Heart left ventricle (tissue), 16 donors: ENCODE measurements around the gene SMO. TPM values are rescaled to one million over a fixed set of nuclear protein-coding genes. Genes with fewer than 3 reads are reported as not detected.

Experiments used
- ATAC-seq, 4 donors: fragments of 200-7000 bp; cut with Tn5 transposase; one replicate each; pipeline ENCODE4 v1.9.1; 2020 to 2022; ENCODE audit warnings: moderate library complexity in 4 of 4, mild to moderate bottlenecking in 3 of 4, moderate number of reproducible peaks in 1 of 4
- DNase-seq, 5 donors: peaks; one replicate each; pipeline ENCODE4 v3.0.0-alpha.2; 2020
- H3K27ac ChIP-seq, 12 donors: fragments of 200-600 bp; sonication (generic) in 4 of 12; one replicate each; pipeline versions ENCODE4 v1.5.0 to v1.8.0; 2016 to 2022; ENCODE audit warnings: mild to moderate bottlenecking in 2 of 12
- H3K27me3 ChIP-seq, 9 donors: fragments of 200-600 bp; sonication (generic) in 2 of 9; one replicate each; pipeline versions ENCODE4 v1.5.1 to v1.8.0; 2016 to 2022; ENCODE audit warnings: mild to moderate bottlenecking in 3 of 9
- H3K36me3 ChIP-seq, 9 donors: fragments of 200-600 bp; sonication (generic) in 2 of 9; one replicate each; pipeline versions ENCODE4 v1.5.0 to v1.8.0; 2018 to 2022; ENCODE audit warnings: mild to moderate bottlenecking in 2 of 9
- H3K4me1 ChIP-seq, 12 donors: fragments of 200-600 bp; sonication (generic) in 4 of 12; one replicate each; pipeline versions ENCODE4 v1.5.0 to v1.8.0; 2016 to 2022; ENCODE audit warnings: mild to moderate bottlenecking in 3 of 12
- H3K4me3 ChIP-seq, 12 donors: fragments of 200-600 bp; sonication (generic) in 4 of 12; one replicate each; pipeline versions ENCODE4 v1.5.0 to v1.8.0; 2017 to 2022; ENCODE audit warnings: mild to moderate bottlenecking in 9 of 12, moderate library complexity in 4 of 12
- H3K9me3 ChIP-seq, 12 donors: fragments of 200-600 bp; sonication (generic) in 4 of 12; one replicate each; pipeline versions ENCODE4 v1.5.0 to v1.8.0; 2016 to 2022; ENCODE audit warnings: mild to moderate bottlenecking in 1 of 12
- POLR2A ChIP-seq, 2 donors: fragments of 450-650 bp; IDR thresholded peaks; one replicate each; pipeline ENCODE4 v1.6.1; 2017; ENCODE audit warnings: antibody characterized with exemption in 2 of 2, mild to moderate bottlenecking in 2 of 2, moderate library complexity in 2 of 2
- WGBS, 4 donors: extraction: QIAGEN DNeasy Blood & Tissue Kit in 2 of 4; methylation state at CpG; one replicate each; pipeline versions ENCODE4 v1.1.5 to v1.1.7; 2013 to 2018; 5-methylcytosine and 5-hydroxymethylcytosine counted together
- intact Hi-C, 10 donors: fragments of 100-400 bp; cut with DNase I; formaldehyde crosslinking; loops; one replicate each; pipeline versions ENCODE4 v1.11.1 to v1.14.2; 2022
- polyA plus RNA-seq, 2 donors: library from polyadenylated mRNA; stranded (reverse); fragments of 200-250 nt; gene quantifications; one replicate each; pipeline ENCODE4 v1.2.3, GENCODE V29; 2013
- total RNA-seq, 9 donors: library from RNA; depleted of rRNA in 2 of 9; stranded (reverse); fragments of >200 nt in 2 of 9; fragmentation: NEBNext Ultra II Directional in 3 of 9; extraction: Animal tissue kit (Norgen Biotek cat#: 25700) in 3 of 9; gene quantifications; one replicate each; pipeline versions ENCODE4 v1.1.0 to v1.2.4, GENCODE V29; 2016 to 2023
- TF ChIP-seq, protein P1 (sequence below), 12 donors: fragments of 200-600 bp; sonication (generic) in 4 of 12; IDR thresholded peaks; one replicate each; pipeline versions ENCODE4 v1.5.0 to v1.8.0; 2018 to 2022; ENCODE audit warnings: antibody characterized with exemption in 12 of 12, mild to moderate bottlenecking in 5 of 12
- donor health status: ischemic (EF 13 %, LVEDD 7.1; RV severe dilation, severe dysfunction).
- donor health status: healthy with polysubstance abuse.
- donor health status: DM: no; HTN: yes; CAD: no.
- donor health status: DM: no; HTN: no; CAD: no.
- donor health status: ischemic (EF 25% LVEDD 6.9; RV normal size, moderate dysfunction).
- donor health status: ischemic (EF 25% LVEDD 5.7; RV mildly dilated, moderate dysfunction).
- donor health status: healthy.
- donor health status: DM: yes; HTN: yes; CAD: no.
- donor health status: ischemic (EF 35%, LVEDD 5.7; RV mildly dilated, moderate dysfunction).
- donor health status: nonischemic (EF 11% LVEDD 7.7; RV severe dilation, severe dysfunction).
- donor health status: DM: yes; HTN: yes; CAD: no.
- donor health status: PGD.
- donor health status: ischemic (EF 29% LVEDD 5.4; RV normal size, mild dysfunction).
- donor health status: nonischemic (EF 23%, LVEDD 6.1; RV moderate dilation, normal function).

The SMO gene
- total and polyA plus RNA-seq, 11 donors, result 1.7 to 7.3 (median 3.9) TPM

DNA sequence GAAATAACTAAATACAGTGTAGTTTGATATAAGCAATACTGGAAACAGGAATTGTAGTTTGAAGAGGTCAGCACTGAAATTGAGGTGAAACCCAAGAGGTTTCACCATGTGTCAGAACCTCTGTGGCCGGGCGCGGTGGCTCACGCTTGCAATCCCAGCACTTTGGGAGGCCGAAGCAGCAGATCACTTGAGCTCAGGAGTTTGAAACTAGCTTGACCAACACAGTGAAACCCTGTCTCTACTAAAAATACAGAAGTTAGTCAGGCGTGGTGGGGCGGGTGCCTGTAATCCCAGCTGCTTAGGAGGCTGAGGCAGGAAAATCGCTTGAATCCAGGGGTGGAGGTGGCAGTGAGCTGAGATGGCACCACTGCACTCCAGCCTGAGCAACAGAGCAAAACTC lies 50.1 kb downstream of the SMO start:
- no peak for TF ChIP-seq POLR2A (IDR thresholded peaks at IDR 0.05)
- TF ChIP-seq, protein P1, sequence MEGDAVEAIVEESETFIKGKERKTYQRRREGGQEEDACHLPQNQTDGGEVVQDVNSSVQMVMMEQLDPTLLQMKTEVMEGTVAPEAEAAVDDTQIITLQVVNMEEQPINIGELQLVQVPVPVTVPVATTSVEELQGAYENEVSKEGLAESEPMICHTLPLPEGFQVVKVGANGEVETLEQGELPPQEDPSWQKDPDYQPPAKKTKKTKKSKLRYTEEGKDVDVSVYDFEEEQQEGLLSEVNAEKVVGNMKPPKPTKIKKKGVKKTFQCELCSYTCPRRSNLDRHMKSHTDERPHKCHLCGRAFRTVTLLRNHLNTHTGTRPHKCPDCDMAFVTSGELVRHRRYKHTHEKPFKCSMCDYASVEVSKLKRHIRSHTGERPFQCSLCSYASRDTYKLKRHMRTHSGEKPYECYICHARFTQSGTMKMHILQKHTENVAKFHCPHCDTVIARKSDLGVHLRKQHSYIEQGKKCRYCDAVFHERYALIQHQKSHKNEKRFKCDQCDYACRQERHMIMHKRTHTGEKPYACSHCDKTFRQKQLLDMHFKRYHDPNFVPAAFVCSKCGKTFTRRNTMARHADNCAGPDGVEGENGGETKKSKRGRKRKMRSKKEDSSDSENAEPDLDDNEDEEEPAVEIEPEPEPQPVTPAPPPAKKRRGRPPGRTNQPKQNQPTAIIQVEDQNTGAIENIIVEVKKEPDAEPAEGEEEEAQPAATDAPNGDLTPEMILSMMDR (IDR thresholded peaks at IDR 0.05), result no peak

DNA sequence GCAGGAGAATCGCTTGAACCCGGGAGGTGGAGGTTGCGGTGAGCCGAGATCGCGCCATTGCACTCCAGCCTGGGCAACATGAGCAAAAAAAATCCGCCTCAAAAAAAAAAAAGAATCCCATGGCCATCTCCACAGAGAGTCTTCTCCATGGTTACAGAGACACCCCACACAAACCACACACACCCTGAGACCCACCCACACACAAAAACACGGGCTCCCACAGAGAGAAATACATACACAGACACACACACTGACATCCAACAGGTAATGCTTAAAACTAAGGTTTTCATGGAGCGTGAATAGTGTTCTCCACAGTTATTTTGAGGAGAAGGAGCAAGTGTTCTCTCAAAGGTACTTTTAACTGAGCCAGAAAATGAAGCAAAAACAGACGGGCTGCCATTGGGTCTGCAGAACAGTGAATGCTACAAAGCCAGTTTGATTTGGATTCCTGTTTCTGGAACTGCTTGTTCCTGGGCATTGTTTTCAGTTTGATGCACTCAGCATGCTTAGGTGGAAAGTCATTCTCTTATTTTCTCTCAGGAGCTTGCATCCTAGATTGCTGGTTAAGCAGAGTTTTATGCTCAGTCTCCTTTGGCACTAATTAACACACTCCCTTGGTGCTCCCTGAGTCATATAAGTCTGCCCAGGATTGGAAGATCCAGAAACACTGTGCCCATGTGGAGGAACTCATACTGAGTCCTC lies 51.8 kb downstream of the SMO start:
- Histone ChIP-seq H3K36me3 (no peaks in the 10 kb centered on the region), H3K27me3 (no peaks in the 10 kb centered on the region), H3K27ac (no peak overlapping the region), H3K4me3 (no peak overlapping the region), H3K4me1 (no peaks in the 10 kb centered on the region), H3K9me3 (peaks cover 0 to 7% (median 0%) of the 10 kb centered on the region in 12 donors)
- 89 to 96% (median 95%) methylated on average over 10 of the region's 10 CpGs for WGBS, 4 donors
- intact Hi-C loops, result no loop called here
- DNase-seq (no peak), ATAC-seq (no peak)
- TF ChIP-seq, protein P1 (IDR thresholded peaks at IDR 0.05), result no peak
- no peak for TF ChIP-seq POLR2A (IDR thresholded peaks at IDR 0.05)

More for the DNA sequence above, 50.1 kb downstream of the SMO start:
- ATAC-seq, result no peak
- DNase-seq, result no peak
- Histone ChIP-seq H3K4me1 (no peaks in the 10 kb centered on the region), H3K27ac (no peak overlapping the region), H3K27me3 (no peaks in the 10 kb centered on the region), H3K36me3 (no peaks in the 10 kb centered on the region), H3K9me3 (no peaks in the 10 kb centered on the region), H3K4me3 (no peak overlapping the region)
- intact Hi-C loops, result no loop called here
- 94 to 98% (median 95%) methylated on average over 8 of the region's 8 CpGs for WGBS, 4 donors

DNA sequence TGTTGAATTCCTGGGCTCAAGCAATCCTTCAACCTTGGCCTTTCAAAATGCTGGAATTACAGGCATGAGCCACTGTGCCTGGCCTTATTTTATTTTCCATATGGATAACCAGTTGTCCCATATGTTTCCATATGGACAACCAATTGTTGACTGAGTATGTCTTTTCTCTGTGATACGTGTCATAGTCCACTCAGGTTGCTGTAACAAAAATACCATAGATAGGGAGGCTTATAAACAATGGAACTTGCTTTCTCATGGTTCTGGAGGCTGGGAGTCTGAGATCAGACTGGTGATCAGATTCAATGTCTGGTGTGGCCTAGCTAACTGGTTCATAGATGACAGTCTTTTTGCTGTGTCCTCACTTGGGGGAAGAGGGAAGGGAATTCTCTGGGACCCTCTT lies 55.8 kb downstream of the SMO start:
- intact Hi-C loops, result no loop called here
- no peak for ATAC-seq

DNA sequence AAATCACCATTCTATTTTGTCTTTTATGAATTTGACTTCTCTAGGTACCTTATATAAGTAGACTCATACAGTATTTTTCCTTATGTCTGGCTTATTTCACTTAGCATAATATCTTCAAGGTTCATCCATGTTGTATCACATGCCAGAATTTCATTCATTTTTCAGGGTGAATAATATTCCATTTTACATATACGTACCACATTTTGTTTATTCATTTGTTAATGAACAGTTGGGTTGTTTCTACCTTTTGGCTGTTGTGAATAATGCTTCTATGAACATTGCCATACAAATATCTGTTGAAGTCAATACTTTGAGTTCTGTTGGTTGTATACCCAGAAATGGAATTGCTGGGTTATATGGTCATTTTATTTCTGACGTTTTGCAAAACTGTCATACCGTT lies 57.1 kb downstream of the SMO start:
- no peak for TF ChIP-seq POLR2A (IDR thresholded peaks at IDR 0.05)
- TF ChIP-seq, protein P1 (IDR thresholded peaks at IDR 0.05), result no peak
- Histone ChIP-seq H3K27me3 (no peaks in the 10 kb centered on the region), H3K9me3 (peaks cover 0 to 9% (median 0%) of the 10 kb centered on the region in 12 donors), H3K4me1 (no peaks in the 10 kb centered on the region), H3K36me3 (no peaks in the 10 kb centered on the region), H3K4me3 (no peak overlapping the region), H3K27ac (no peak overlapping the region)
- intact Hi-C loops, result no loop called here
- DNase-seq, result no peak
- ATAC-seq, result no peak
- 64 to 96% (median 73%) methylated on average over 3 of the region's 3 CpGs for WGBS, 4 donors

More for the DNA sequence above, 55.8 kb downstream of the SMO start:
- no peak overlapping the region for H3K27ac ChIP-seq
- H3K9me3 ChIP-seq, result peaks cover 0 to 9% (median 0%) of the 10 kb centered on the region in 12 donors
- H3K4me3 ChIP-seq, result no peak overlapping the region
- WGBS, 4 donors, result 96 to 100% (median 99%) methylated on average over 1 of the region's 1 CpG
- no peak for TF ChIP-seq POLR2A (IDR thresholded peaks at IDR 0.05)
- TF ChIP-seq, protein P1 (IDR thresholded peaks at IDR 0.05), result no peak
- H3K36me3 ChIP-seq, result no peaks in the 10 kb centered on the region
- no peaks in the 10 kb centered on the region for H3K4me1 ChIP-seq
- DNase-seq, result no peak
- no peaks in the 10 kb centered on the region for H3K27me3 ChIP-seq
